ENCODE data around the gene SH3PXD2B.

Gene SH3PXD2B

GRCh38 chr5:172493461-172493860 lies 39.1 kb upstream of the SH3PXD2B start:
- no peaks in the 10 kb centered on the region for H3K27me3 ChIP-seq (ENCODE audit: insufficient read depth, low read length)
- no peaks in the 10 kb centered on the region for H3K4me1 ChIP-seq (ENCODE audit: insufficient read depth, low read length)
- H3K27ac ChIP-seq (ENCODE audit: low read depth, low read length), result no peak overlapping the region
- no peaks in the 10 kb centered on the region for H3K36me3 ChIP-seq (ENCODE audit: insufficient read depth, low read length)
- H3K4me3 ChIP-seq (ENCODE audit: low read length), result no peak overlapping the region
- 85% methylated on average over 11 of the region's 11 CpGs for WGBS
- no peaks in the 10 kb centered on the region for H3K9me3 ChIP-seq (ENCODE audit: insufficient read depth, low read depth, low read length)
- no peak overlapping the region for H3K9ac ChIP-seq (ENCODE audit: low read depth, low read length)

GRCh38 chr5:172493002-172493401 lies 38.7 kb upstream of the SH3PXD2B start:
- no peak overlapping the region for H3K4me3 ChIP-seq (ENCODE audit: low read length)
- H3K9me3 ChIP-seq (ENCODE audit: insufficient read depth, low read depth, low read length), result no peaks in the 10 kb centered on the region
- 93% methylated on average over 7 of the region's 7 CpGs for WGBS
- no peaks in the 10 kb centered on the region for H3K27me3 ChIP-seq (ENCODE audit: insufficient read depth, low read length)
- H3K9ac ChIP-seq (ENCODE audit: low read depth, low read length), result no peak overlapping the region
- no peaks in the 10 kb centered on the region for H3K4me1 ChIP-seq (ENCODE audit: insufficient read depth, low read length)
- H3K27ac ChIP-seq (ENCODE audit: low read depth, low read length), result no peak overlapping the region
- H3K36me3 ChIP-seq (ENCODE audit: insufficient read depth, low read length), result no peaks in the 10 kb centered on the region

GRCh38 chr5:172492097-172492840 lies 37.9 kb upstream of the SH3PXD2B start:
- Histone ChIP-seq H3K9ac (ENCODE audit: low read depth, low read length) (no peak overlapping the region), H3K27ac (ENCODE audit: low read depth, low read length) (no peak overlapping the region), H3K4me1 (ENCODE audit: insufficient read depth, low read length) (no peaks in the 10 kb centered on the region), H3K36me3 (ENCODE audit: insufficient read depth, low read length) (no peaks in the 10 kb centered on the region), H3K4me3 (ENCODE audit: low read length) (no peak overlapping the region), H3K27me3 (ENCODE audit: insufficient read depth, low read length) (no peaks in the 10 kb centered on the region), H3K9me3 (ENCODE audit: insufficient read depth, low read depth, low read length) (no peaks in the 10 kb centered on the region)
- WGBS, result 83% methylated on average over 14 of the region's 14 CpGs

GRCh38 chr5:172491481-172491880 lies 37.2 kb upstream of the SH3PXD2B start:
- H3K4me1 ChIP-seq (ENCODE audit: insufficient read depth, low read length), result no peaks in the 10 kb centered on the region
- H3K9ac ChIP-seq (ENCODE audit: low read depth, low read length), result no peak overlapping the region
- H3K27ac ChIP-seq (ENCODE audit: low read depth, low read length), result no peak overlapping the region
- no peaks in the 10 kb centered on the region for H3K9me3 ChIP-seq (ENCODE audit: insufficient read depth, low read depth, low read length)
- H3K4me3 ChIP-seq (ENCODE audit: low read length), result no peak overlapping the region
- H3K27me3 ChIP-seq (ENCODE audit: insufficient read depth, low read length), result no peaks in the 10 kb centered on the region
- no peaks in the 10 kb centered on the region for H3K36me3 ChIP-seq (ENCODE audit: insufficient read depth, low read length)
- WGBS, result 77% methylated on average over 8 of the region's 8 CpGs

- no peaks in the 10 kb centered on the region for H3K4me1 ChIP-seq (ENCODE audit: insufficient read depth, low read length)
- H3K36me3 ChIP-seq (ENCODE audit: insufficient read depth, low read length), result no peaks in the 10 kb centered on the region
- H3K27me3 ChIP-seq (ENCODE audit: insufficient read depth, low read length), result no peaks in the 10 kb centered on the region
- 88% methylated on average over 12 of the region's 12 CpGs for WGBS
- no peaks in the 10 kb centered on the region for H3K9me3 ChIP-seq (ENCODE audit: insufficient read depth, low read depth, low read length)
- no peak overlapping the region for H3K4me3 ChIP-seq (ENCODE audit: low read length)
- no peak overlapping the region for H3K9ac ChIP-seq (ENCODE audit: low read depth, low read length)
- no peak overlapping the region for H3K27ac ChIP-seq (ENCODE audit: low read depth, low read length)
Measured at GRCh38 chr5:172490514-172491461, 36.5 kb upstream of the SH3PXD2B start.

- Histone ChIP-seq H3K9me3 (ENCODE audit: insufficient read depth, low read depth, low read length) (no peaks in the 10 kb centered on the region), H3K27me3 (ENCODE audit: insufficient read depth, low read length) (no peaks in the 10 kb centered on the region), H3K4me3 (ENCODE audit: low read length) (no peak overlapping the region), H3K9ac (ENCODE audit: low read depth, low read length) (no peak overlapping the region), H3K27ac (ENCODE audit: low read depth, low read length) (no peak overlapping the region), H3K36me3 (ENCODE audit: insufficient read depth, low read length) (no peaks in the 10 kb centered on the region), H3K4me1 (ENCODE audit: insufficient read depth, low read length) (no peaks in the 10 kb centered on the region)
- WGBS, result 85% methylated on average over 14 of the region's 14 CpGs
Measured at GRCh38 chr5:172488221-172488620, 33.9 kb upstream of the SH3PXD2B start.

- 89% methylated on average over 9 of the region's 9 CpGs for WGBS
- Histone ChIP-seq H3K36me3 (ENCODE audit: insufficient read depth, low read length) (no peaks in the 10 kb centered on the region), H3K9ac (ENCODE audit: low read depth, low read length) (no peak overlapping the region), H3K4me3 (ENCODE audit: low read length) (no peak overlapping the region), H3K27ac (ENCODE audit: low read depth, low read length) (no peak overlapping the region), H3K27me3 (ENCODE audit: insufficient read depth, low read length) (no peaks in the 10 kb centered on the region), H3K4me1 (ENCODE audit: insufficient read depth, low read length) (no peaks in the 10 kb centered on the region), H3K9me3 (ENCODE audit: insufficient read depth, low read depth, low read length) (no peaks in the 10 kb centered on the region)
Measured at GRCh38 chr5:172487671-172488070, 33.3 kb upstream of the SH3PXD2B start.

GRCh38 chr5:172486912-172487311 lies 32.6 kb upstream of the SH3PXD2B start:
- no peak overlapping the region for H3K27ac ChIP-seq (ENCODE audit: low read depth, low read length)
- no peaks in the 10 kb centered on the region for H3K36me3 ChIP-seq (ENCODE audit: insufficient read depth, low read length)
- H3K4me3 ChIP-seq (ENCODE audit: low read length), result no peak overlapping the region
- no peaks in the 10 kb centered on the region for H3K27me3 ChIP-seq (ENCODE audit: insufficient read depth, low read length)
- H3K4me1 ChIP-seq (ENCODE audit: insufficient read depth, low read length), result no peaks in the 10 kb centered on the region
- no peaks in the 10 kb centered on the region for H3K9me3 ChIP-seq (ENCODE audit: insufficient read depth, low read depth, low read length)
- H3K9ac ChIP-seq (ENCODE audit: low read depth, low read length), result no peak overlapping the region
- WGBS, result 88% methylated on average over 2 of the region's 5 CpGs

- no peaks in the 10 kb centered on the region for H3K36me3 ChIP-seq (ENCODE audit: insufficient read depth, low read length)
- no peaks in the 10 kb centered on the region for H3K4me1 ChIP-seq (ENCODE audit: insufficient read depth, low read length)
- 86% methylated on average over 12 of the region's 12 CpGs for WGBS
- no peak overlapping the region for H3K27ac ChIP-seq (ENCODE audit: low read depth, low read length)
- no peak overlapping the region for H3K4me3 ChIP-seq (ENCODE audit: low read length)
- H3K9me3 ChIP-seq (ENCODE audit: insufficient read depth, low read depth, low read length), result no peaks in the 10 kb centered on the region
- no peak overlapping the region for H3K9ac ChIP-seq (ENCODE audit: low read depth, low read length)
- no peaks in the 10 kb centered on the region for H3K27me3 ChIP-seq (ENCODE audit: insufficient read depth, low read length)
Measured at GRCh38 chr5:172486451-172486850, 32.1 kb upstream of the SH3PXD2B start.

GRCh38 chr5:172485511-172486202 lies 31.3 kb upstream of the SH3PXD2B start:
- Histone ChIP-seq H3K27ac (ENCODE audit: low read depth, low read length) (no peak overlapping the region), H3K4me3 (ENCODE audit: low read length) (no peak overlapping the region), H3K4me1 (ENCODE audit: insufficient read depth, low read length) (no peaks in the 10 kb centered on the region), H3K27me3 (ENCODE audit: insufficient read depth, low read length) (no peaks in the 10 kb centered on the region), H3K36me3 (ENCODE audit: insufficient read depth, low read length) (no peaks in the 10 kb centered on the region), H3K9me3 (ENCODE audit: insufficient read depth, low read depth, low read length) (no peaks in the 10 kb centered on the region), H3K9ac (ENCODE audit: low read depth, low read length) (no peak overlapping the region)
- WGBS, result 90% methylated on average over 3 of the region's 3 CpGs

GRCh38 chr5:172484664-172485063 lies 30.3 kb upstream of the SH3PXD2B start:
- Histone ChIP-seq H3K9me3 (ENCODE audit: insufficient read depth, low read depth, low read length) (no peaks in the 10 kb centered on the region), H3K4me3 (ENCODE audit: low read length) (no peak overlapping the region), H3K36me3 (ENCODE audit: insufficient read depth, low read length) (no peaks in the 10 kb centered on the region), H3K27me3 (ENCODE audit: insufficient read depth, low read length) (no peaks in the 10 kb centered on the region), H3K27ac (ENCODE audit: low read depth, low read length) (no peak overlapping the region), H3K9ac (ENCODE audit: low read depth, low read length) (no peak overlapping the region), H3K4me1 (ENCODE audit: insufficient read depth, low read length) (no peaks in the 10 kb centered on the region)
- WGBS, result 91% methylated on average over 9 of the region's 9 CpGs
